Esophagus (tissue), 2 donors: ENCODE data around the gene RASD1. TPM values are rescaled to one million over a fixed set of nuclear protein-coding genes. Genes with fewer than 3 reads are reported as not detected.
"Not testable (repeated sequence)": the region's sequence is repeated elsewhere in the genome, so short reads cannot be mapped to it uniquely, and the experiment has no call there.

Source experiments
- H3K27ac ChIP-seq, 2 donors: one replicate each; pipeline ENCODE4 v1.5.1; 2013; ENCODE audit warnings: low read depth in 2 of 2, mild to moderate bottlenecking in 2 of 2, inconsistent platforms in 1 of 2, low read length in 1 of 2, moderate library complexity in 1 of 2
- H3K27me3 ChIP-seq, 2 donors: one replicate each; pipeline ENCODE4 v1.6.1; 2013; ENCODE audit warnings: low read length in 2 of 2, control low read depth in 1 of 2, mild to moderate bottlenecking in 1 of 2; ENCODE audit not compliant: insufficient read depth in 2 of 2, control insufficient read depth in 1 of 2
- H3K36me3 ChIP-seq, 2 donors: one replicate each; pipeline ENCODE4 v1.6.1; 2013; ENCODE audit warnings: low read length in 1 of 2; ENCODE audit not compliant: control insufficient read depth in 2 of 2, insufficient read depth in 2 of 2
- H3K4me1 ChIP-seq, 2 donors: one replicate each; pipeline ENCODE4 v1.6.1; 2013; ENCODE audit warnings: low read length in 1 of 2; ENCODE audit not compliant: control insufficient read depth in 2 of 2, insufficient read depth in 2 of 2
- H3K4me3 ChIP-seq, 2 donors: one replicate each; pipeline ENCODE4 v1.5.1; 2013; ENCODE audit warnings: low read length in 2 of 2, mild to moderate bottlenecking in 2 of 2, low read depth in 1 of 2, moderate library complexity in 1 of 2
- H3K9me3 ChIP-seq, 2 donors: one replicate each; pipeline ENCODE4 v1.6.1; 2013; ENCODE audit warnings: mild to moderate bottlenecking in 2 of 2, low read depth in 1 of 2, low read length in 1 of 2, moderate library complexity in 1 of 2; ENCODE audit not compliant: control insufficient read depth in 2 of 2, insufficient read depth in 1 of 2
- WGBS, 2 donors: extraction: QIAGEN DNeasy Blood & Tissue Kit; methylation state at CpG; one replicate each; pipeline ENCODE4 v1.1.7; 2013; 5-methylcytosine and 5-hydroxymethylcytosine counted together
- polyA plus RNA-seq, 2 donors: library from polyadenylated mRNA; stranded (reverse); fragments of 200-250 nt; gene quantifications; one replicate each; pipeline ENCODE4 v1.2.3, GENCODE V29; 2013
- donor health status: healthy with polysubstance abuse.
- donor health status: Bipolar disorder and iron deficiency.

The RASD1 gene
- polyA plus RNA-seq, 2 donors: 0.83 to 1.6 TPM

DNA sequence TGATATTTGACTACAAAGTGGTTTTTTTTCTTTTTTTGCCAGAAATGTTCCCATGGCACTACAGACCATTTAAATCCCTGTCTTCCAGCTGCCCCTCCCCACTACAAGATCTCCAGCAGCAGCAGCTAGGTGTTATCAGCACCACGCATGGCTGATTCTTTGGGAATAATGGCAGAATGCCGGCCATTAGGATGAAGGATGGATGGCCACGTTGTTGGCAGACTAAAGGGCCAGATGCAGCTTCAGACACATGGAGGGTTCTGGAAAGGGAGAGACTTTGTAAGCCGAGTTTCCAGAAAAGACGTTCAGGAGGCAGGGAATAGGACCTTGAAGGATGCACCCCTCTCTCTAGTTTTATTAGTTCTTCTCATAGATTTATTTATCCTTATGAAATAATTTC, 29.7 kb downstream of the RASD1 start:
- no peaks in the 10 kb centered on the region for H3K9me3 ChIP-seq
- H3K4me1 ChIP-seq: no peaks in the 10 kb centered on the region
- H3K4me3 ChIP-seq: no peak overlapping the region
- no peaks in the 10 kb centered on the region for H3K27me3 ChIP-seq
- no peaks in the 10 kb centered on the region for H3K36me3 ChIP-seq
- no peak overlapping the region for H3K27ac ChIP-seq
- WGBS, 2 donors: 55 to 69% methylated on average over 5 of the region's 5 CpGs

DNA sequence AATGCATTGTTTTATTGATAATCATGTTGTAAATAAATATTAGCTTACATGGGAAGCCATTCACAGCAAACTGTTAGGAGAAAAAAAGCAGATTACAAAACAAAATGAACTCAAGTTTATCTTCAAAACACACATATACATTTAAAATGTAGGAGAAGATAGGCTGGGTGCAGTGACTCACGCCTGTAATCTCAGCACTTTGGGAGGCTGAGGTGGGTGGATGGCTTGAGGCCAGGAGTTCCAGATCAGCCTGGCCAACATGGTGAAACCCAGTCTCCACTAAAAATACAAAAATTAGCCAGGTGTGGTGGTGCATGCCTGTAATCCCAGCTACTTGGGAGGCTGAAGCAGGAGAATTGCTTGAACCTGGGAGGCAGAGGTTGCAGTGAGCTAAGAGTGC, 30.3 kb downstream of the RASD1 start:
- 41 to 48% methylated on average over 1 of the region's 1 CpG for whole genome bisulfite sequencing, 2 donors
- H3K4me3 ChIP-seq, H3K27ac ChIP-seq, H3K36me3 ChIP-seq, H3K4me1 ChIP-seq, H3K27me3 ChIP-seq, H3K9me3 ChIP-seq: not testable (repeated sequence)

DNA sequence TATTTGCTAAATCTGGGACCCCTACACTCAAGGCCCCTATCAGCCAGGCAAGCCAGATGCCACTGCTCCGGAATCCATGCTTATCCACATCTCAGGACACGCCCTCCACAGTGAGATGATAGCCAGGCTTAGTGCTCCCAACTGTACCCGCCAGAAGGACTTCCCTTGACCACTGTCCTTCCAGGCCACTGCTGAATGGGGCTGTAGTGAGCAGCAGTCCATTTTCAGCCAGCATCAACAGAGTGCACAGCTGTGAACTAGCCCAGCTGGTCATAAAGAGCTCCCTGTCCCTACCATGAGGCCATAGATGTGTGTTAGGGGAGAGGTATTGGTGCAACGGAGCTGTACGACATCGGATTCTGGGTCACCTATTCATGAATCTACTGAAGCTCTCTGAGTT, 32.4 kb downstream of the RASD1 start:
- Histone ChIP-seq H3K4me3 (no peak overlapping the region), H3K27me3 (no peaks in the 10 kb centered on the region), H3K9me3 (no peaks in the 10 kb centered on the region), H3K36me3 (no peaks in the 10 kb centered on the region), H3K27ac (no peak overlapping the region), H3K4me1 (no peaks in the 10 kb centered on the region)
- WGBS, 2 donors: 82 to 83% methylated on average over 6 of the region's 6 CpGs

DNA sequence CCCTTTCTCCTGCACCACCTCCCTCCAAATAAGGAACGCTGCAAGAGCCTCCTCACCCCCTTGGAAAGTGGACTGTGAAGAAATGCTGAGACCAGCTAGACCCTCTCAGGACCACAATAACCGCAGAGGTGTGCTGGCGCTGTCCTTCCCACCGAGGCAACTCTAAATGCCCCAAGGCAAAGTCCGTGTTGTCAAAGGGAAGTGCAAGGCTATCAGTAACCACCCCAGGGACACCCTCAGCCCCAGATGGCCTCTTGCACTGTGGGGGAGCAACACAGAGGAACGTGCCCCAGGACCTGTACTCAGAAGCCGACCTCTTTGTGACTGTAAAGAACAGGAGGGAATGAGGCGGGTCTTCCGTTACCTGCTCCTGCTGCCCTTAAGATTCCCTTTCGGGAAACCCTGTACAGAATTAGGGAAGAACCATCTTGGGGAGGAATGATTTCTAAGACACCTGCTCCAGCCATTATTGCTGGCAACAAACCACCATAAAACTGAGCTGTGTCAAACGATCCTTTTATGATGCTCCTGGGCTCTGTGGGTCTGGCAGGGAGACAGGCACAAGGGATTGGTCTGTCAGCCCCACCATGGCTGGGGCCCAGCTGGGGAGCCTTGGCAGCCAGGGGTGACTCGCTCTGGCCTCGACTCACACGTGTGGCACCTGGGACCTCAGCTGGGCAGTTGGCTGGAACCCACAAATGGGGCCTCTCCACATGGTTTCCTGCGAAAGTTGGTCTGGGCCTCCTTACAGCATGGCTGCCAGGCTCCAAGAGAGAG, 34.0 kb downstream of the RASD1 start:
- Histone ChIP-seq H3K27ac (no peak overlapping the region), H3K9me3 (no peaks in the 10 kb centered on the region), H3K4me1 (no peaks in the 10 kb centered on the region), H3K4me3 (no peak overlapping the region), H3K27me3 (no peaks in the 10 kb centered on the region), H3K36me3 (no peaks in the 10 kb centered on the region)
- WGBS, 2 donors: 72 to 74% methylated on average over 15 of the region's 15 CpGs

DNA sequence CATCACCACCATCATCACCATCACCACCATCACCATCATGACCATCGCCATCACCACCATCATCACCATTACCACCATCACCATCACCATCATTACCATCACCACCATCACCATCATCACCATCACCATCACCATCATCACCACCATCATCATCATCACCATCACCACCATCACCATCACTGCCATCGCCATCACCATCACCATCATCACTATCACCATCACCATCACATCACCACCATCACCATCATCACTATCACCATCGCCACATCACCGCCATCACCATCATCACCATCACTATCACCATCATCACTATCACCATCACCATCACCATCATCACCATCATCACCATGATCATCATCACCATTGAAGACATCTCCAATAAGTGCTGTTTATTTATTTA, 36.2 kb downstream of the RASD1 start:
- Histone ChIP-seq H3K27me3 (no peaks in the 10 kb centered on the region), H3K4me1 (no peaks in the 10 kb centered on the region), H3K4me3 (no peak overlapping the region), H3K9me3 (no peaks in the 10 kb centered on the region), H3K36me3 (no peaks in the 10 kb centered on the region), H3K27ac (no peak overlapping the region)
- WGBS, 2 donors: 97% methylated on average over 4 of the region's 4 CpGs

DNA sequence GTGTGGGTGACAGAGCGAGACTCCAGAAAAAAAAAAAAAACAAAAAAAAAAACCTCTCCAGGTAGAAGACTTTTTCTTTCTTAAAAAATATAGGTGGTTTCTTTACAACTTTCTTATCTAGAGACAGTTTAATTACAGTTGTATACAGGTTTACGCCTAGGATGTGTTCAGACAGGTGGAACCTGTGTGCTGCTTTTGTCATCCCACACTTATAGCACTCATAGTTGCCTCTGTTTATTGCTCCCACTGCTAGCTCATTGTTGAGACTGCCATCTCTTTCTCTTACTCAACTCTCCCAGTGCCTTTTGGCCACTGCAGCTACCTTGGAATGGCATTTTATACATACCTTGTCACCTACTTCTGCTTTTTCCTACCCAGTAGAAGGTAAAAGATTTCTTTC, 38.5 kb downstream of the RASD1 start:
- 88 to 89% methylated on average over 2 of the region's 2 CpGs for WGBS, 2 donors
- no peak overlapping the region for H3K4me3 ChIP-seq
- H3K27me3 ChIP-seq: no peaks in the 10 kb centered on the region
- no peaks in the 10 kb centered on the region for H3K4me1 ChIP-seq
- H3K36me3 ChIP-seq: no peaks in the 10 kb centered on the region
- H3K27ac ChIP-seq: no peak overlapping the region
- H3K9me3 ChIP-seq: no peaks in the 10 kb centered on the region

DNA sequence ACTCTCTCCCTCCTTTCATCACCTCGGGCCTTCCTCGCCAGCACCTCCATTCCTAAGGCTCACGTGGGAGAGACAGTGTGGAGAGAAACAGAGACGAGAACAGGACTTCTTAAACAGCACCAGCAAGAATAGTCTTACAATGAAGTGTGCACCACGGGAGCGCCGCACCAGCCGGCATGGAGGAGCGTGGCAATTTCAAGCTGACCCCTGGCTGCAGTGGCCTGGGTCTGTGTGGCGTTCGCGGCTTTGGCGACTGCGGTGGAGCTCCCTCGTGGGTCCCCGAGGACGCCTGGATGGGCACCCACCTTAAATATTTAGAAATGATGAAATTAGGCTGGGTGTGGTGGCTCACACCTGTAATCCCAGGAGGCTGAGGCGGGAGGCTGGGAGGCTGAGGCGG, 39.9 kb downstream of the RASD1 start:
- no peak overlapping the region for H3K27ac ChIP-seq
- no peak overlapping the region for H3K4me3 ChIP-seq
- no peaks in the 10 kb centered on the region for H3K36me3 ChIP-seq
- H3K9me3 ChIP-seq: no peaks in the 10 kb centered on the region
- no peaks in the 10 kb centered on the region for H3K27me3 ChIP-seq
- WGBS, 2 donors: 89 to 92% methylated on average over 19 of the region's 19 CpGs
- no peaks in the 10 kb centered on the region for H3K4me1 ChIP-seq

DNA sequence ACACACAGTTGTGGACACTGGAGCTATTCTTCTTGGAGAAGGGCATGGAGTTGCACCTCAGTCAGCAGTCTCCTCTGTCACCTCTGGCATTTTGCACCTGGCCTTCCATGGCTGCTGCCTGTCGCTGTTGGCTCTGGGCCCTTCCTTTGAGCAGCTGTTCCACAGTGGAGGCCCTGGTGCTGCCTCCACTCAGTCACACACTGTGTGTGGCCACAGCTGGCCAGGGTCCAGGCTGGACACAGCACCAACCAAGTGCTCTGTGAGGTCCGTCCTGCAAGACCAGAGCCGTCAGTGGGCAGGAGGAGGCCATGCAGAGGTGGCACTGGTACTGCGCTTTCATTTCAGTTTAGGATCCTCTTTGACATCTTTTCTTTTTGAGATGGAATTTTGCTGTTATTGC, 41.0 kb downstream of the RASD1 start:
- Histone ChIP-seq H3K36me3 (no peaks in the 10 kb centered on the region), H3K27ac (no peak overlapping the region), H3K4me3 (no peak overlapping the region), H3K4me1 (no peaks in the 10 kb centered on the region), H3K27me3 (no peaks in the 10 kb centered on the region), H3K9me3 (no peaks in the 10 kb centered on the region)
- WGBS, 2 donors: 84 to 87% methylated on average over 4 of the region's 4 CpGs

DNA sequence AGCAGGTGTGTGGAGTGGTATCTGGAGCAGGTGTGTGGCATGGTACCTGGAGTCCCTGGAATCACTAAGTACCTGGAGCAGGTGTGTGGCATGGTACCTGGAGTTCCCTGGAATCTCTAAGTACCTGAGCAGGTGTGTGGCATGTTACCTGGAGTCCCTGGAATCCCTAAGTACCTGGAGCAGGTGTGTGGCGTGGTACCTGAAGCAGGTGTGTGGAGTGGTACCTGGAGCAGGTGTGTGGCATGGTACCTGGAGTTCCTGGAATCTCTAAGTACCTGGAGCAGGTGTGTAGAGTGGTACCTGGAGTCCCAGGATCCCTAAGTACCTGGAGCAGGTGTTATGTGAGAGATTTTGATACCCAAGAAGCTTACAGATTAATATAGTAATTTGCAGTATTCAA, 41.5 kb downstream of the RASD1 start:
- H3K27me3 ChIP-seq, H3K4me1 ChIP-seq, H3K4me3 ChIP-seq, H3K9me3 ChIP-seq, H3K27ac ChIP-seq, H3K36me3 ChIP-seq: not testable (repeated sequence)
- 40 to 55% methylated on average over 1 of the region's 1 CpG for WGBS, 2 donors

DNA sequence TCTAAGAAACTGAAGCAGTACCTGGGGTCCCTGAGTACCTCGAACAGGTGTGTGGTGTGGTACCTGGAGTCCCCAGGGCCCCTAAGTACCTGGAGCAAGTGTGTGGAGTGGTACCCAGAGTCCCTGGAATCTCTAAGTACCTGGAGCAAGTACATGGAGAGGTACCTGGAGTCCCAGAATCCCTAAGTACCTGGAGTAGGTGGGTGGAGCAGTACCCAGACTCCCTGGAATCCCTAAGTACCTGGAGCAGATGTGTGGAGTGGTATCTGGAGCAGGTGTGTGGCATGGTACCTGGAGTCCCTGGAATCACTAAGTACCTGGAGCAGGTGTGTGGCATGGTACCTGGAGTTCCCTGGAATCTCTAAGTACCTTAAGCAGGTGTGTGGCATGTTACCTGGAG, 41.9 kb downstream of the RASD1 start:
- no peaks in the 10 kb centered on the region for H3K9me3 ChIP-seq
- 85 to 100% methylated on average over 1 of the region's 1 CpG for WGBS, 2 donors
- no peak overlapping the region for H3K27ac ChIP-seq
- H3K36me3 ChIP-seq: no peaks in the 10 kb centered on the region
- H3K27me3 ChIP-seq: no peaks in the 10 kb centered on the region
- no peak overlapping the region for H3K4me3 ChIP-seq
- H3K4me1 ChIP-seq: no peaks in the 10 kb centered on the region
